Measurements from ENCODE around the gene RASSF7.

DNA sequence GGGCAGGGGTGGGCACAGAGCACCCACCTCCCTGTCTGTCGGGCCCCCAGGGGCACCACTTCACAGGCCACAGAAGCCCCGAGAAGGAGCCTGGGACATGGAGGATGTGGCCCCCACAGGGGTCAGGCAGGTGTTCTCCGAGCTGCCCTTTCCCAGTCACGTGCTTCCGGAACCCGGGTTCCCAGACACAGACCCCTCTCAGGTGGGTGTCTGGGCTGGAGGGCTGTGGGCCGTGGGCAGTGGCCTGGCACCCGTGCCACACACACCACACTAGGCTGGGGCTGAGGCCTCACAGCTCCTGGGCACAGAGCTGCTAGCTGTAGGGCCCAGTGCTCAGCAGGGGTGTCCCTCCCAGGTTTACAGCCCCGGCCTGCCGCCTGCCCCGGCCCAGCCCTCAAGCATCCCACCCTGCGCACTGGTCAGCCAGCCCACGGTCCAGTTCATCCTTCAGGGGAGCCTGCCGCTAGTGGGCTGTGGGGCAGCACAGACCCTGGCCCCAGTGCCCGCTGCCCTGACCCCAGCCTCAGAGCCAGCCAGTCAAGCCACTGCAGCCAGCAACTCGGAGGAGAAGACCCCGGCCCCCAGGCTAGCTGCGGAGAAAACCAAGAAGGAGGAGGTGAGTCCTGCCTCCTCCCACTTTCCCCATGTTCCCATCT, 49.5 kb downstream of the RASSF7 start:
- TF ChIP-seq CTCF (IDR thresholded peaks at IDR 0.05 in 4 of 5, conservative IDR thresholded peaks at IDR 0.05 in 1 of 5) (no peak), POLR2A (IDR thresholded peaks at IDR 0.05) (no peak)
